Esophagus squamous epithelium (tissue), 4 donors: ENCODE measurements around the gene MRAS.

Experiments
- CTCF ChIP-seq, 6 experiments: fragments of 450-650 bp in 4 of 6; fragments of 200-600 bp in 2 of 6; sonication (generic) in 2 of 6; IDR thresholded peaks; one replicate each; pipeline ENCODE4 v1.5.1; 2016 to 2019; ENCODE audit warnings: antibody characterized with exemption in 6 of 6, mild to moderate bottlenecking in 4 of 6, moderate library complexity in 4 of 6
- POLR2A ChIP-seq, 4 donors: fragments of 450-650 bp; IDR thresholded peaks; one replicate each; pipeline ENCODE4 v1.6.1; 2017; ENCODE audit warnings: antibody characterized with exemption in 4 of 4, mild to moderate bottlenecking in 4 of 4, moderate library complexity in 3 of 4

- no peak for TF ChIP-seq CTCF (IDR thresholded peaks at IDR 0.05)
- no peak for TF ChIP-seq POLR2A (IDR thresholded peaks at IDR 0.05)
Observed at GRCh38 chr3:138442433-138442832, 94.1 kb downstream of the MRAS start.
